ENCODE measurements around the gene SPOUT1.

DNA sequence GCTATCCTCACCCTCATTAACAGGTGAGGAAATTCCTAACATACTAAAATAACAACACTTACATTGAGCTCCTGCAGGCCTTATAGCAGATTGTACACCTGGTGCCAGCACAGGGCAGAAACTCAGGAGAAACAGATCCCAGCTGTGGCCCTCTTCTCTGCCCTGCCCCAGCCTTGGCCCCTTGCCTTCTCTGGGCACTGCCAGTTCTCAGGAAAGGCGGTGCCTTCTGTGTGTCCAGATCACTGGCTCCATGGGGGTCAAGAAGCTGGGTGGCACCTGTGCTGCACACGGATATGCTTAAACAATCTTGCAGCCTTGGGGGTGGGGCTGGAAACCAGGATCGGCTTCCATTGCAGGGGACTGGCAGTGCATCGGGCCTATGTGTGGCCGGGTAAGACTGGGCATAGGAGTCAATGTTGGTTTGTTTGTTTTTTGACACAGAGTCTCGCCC is 32.8 kb upstream of the SPOUT1 start:
- TF ChIP-seq, protein P1, sequence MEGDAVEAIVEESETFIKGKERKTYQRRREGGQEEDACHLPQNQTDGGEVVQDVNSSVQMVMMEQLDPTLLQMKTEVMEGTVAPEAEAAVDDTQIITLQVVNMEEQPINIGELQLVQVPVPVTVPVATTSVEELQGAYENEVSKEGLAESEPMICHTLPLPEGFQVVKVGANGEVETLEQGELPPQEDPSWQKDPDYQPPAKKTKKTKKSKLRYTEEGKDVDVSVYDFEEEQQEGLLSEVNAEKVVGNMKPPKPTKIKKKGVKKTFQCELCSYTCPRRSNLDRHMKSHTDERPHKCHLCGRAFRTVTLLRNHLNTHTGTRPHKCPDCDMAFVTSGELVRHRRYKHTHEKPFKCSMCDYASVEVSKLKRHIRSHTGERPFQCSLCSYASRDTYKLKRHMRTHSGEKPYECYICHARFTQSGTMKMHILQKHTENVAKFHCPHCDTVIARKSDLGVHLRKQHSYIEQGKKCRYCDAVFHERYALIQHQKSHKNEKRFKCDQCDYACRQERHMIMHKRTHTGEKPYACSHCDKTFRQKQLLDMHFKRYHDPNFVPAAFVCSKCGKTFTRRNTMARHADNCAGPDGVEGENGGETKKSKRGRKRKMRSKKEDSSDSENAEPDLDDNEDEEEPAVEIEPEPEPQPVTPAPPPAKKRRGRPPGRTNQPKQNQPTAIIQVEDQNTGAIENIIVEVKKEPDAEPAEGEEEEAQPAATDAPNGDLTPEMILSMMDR (conservative IDR thresholded peaks at IDR 0.05) = no peak
- TF ChIP-seq ZFX (IDR thresholded peaks at IDR 0.05) = no peak
